GM23338 (cell line): ENCODE results near the gene UNKL. TPM values are rescaled to one million over a fixed set of nuclear protein-coding genes. Genes with fewer than 3 reads are reported as not detected.

Experiments used
- ATAC-seq: fragments of 200-7000 bp; cut with Tn5 transposase; 3 replicates; pipeline ENCODE4 v1.9.1; 2020
- DNase-seq: peaks from one replicate; pipeline ENCODE4 v3.0.0-alpha.2; 2015; ENCODE audit warnings: low spot score
- H2AFZ ChIP-seq: fragments of 200-600 bp; sonication (generic); 2 replicates; pipeline ENCODE4 v1.8.0; 2016; ENCODE audit warnings: antibody characterized with exemption, mild to moderate bottlenecking, moderate library complexity
- H3F3A ChIP-seq: fragments of 200-600 bp; sonication (generic); replicated peaks from 2 replicates; pipeline ENCODE4 v1.8.0; 2017; ENCODE audit warnings: antibody characterized with exemption, mixed run types, low read depth
- H3K27ac ChIP-seq: fragments of 200-600 bp; sonication (generic); 2 replicates; pipeline ENCODE4 v1.6.1; 2016; ENCODE audit warnings: low read depth
- H3K27me3 ChIP-seq: fragments of 200-600 bp; sonication (generic); 2 replicates; pipeline ENCODE4 v1.8.0; 2016; ENCODE audit warnings: mild to moderate bottlenecking, mixed run types, moderate library complexity; ENCODE audit not compliant: insufficient read depth
- H3K36me3 ChIP-seq: fragments of 200-600 bp; sonication (generic); 2 replicates; pipeline ENCODE4 v1.8.0; 2016; ENCODE audit warnings: mild to moderate bottlenecking; ENCODE audit not compliant: insufficient read depth
- H3K4me1 ChIP-seq: fragments of 200-600 bp; sonication (generic); 2 replicates; pipeline ENCODE4 v1.8.0; 2016; ENCODE audit warnings: mild to moderate bottlenecking, moderate library complexity; ENCODE audit not compliant: insufficient read depth
- H3K4me2 ChIP-seq: fragments of 200-600 bp; sonication (generic); 2 replicates; pipeline ENCODE4 v1.7.1; 2017; ENCODE audit warnings: mixed run types
- H3K4me3 ChIP-seq: fragments of 200-600 bp; sonication (generic); 2 replicates; pipeline ENCODE4 v1.6.1; 2016; ENCODE audit warnings: mixed run types
- H3K79me2 ChIP-seq: fragments of 200-600 bp; sonication (generic); replicated peaks from 2 replicates; pipeline ENCODE4 v1.8.0; 2017; ENCODE audit warnings: mild to moderate bottlenecking; ENCODE audit not compliant: insufficient read depth
- H3K9me2 ChIP-seq: fragments of 200-600 bp; sonication (generic); 2 replicates; pipeline ENCODE4 v1.8.0; 2017; ENCODE audit not compliant: insufficient read depth
- H4K20me1 ChIP-seq: fragments of 200-600 bp; sonication (generic); replicated peaks from 2 replicates; pipeline ENCODE4 v1.8.0; 2017; ENCODE audit warnings: mild to moderate bottlenecking; ENCODE audit not compliant: insufficient read depth
- H3K27ac Mint-ChIP-seq: 2 replicates; pipeline ENCODE4 v1.8.0; 2020; ENCODE audit warnings: inconsistent platforms, mild to moderate bottlenecking, moderate library complexity, mixed read lengths
- H3K27me3 Mint-ChIP-seq: 3 replicates; pipeline ENCODE4 v1.8.0; 2022; ENCODE audit warnings: low read depth, mild to moderate bottlenecking, moderate library complexity, mixed read lengths, inconsistent platforms; ENCODE audit not compliant: insufficient read depth, poor library complexity
- H3K36me3 Mint-ChIP-seq: 3 replicates; pipeline ENCODE4 v1.8.0; 2021; ENCODE audit warnings: low read depth, mild to moderate bottlenecking, inconsistent platforms, moderate library complexity, mixed read lengths
- H3K4me1 Mint-ChIP-seq: 3 replicates; pipeline ENCODE4 v1.8.0; 2020; ENCODE audit warnings: mild to moderate bottlenecking, inconsistent platforms, mixed read lengths
- H3K4me3 Mint-ChIP-seq: 3 replicates; pipeline ENCODE4 v1.8.0; 2021; ENCODE audit warnings: moderate library complexity, mild to moderate bottlenecking, inconsistent platforms, mixed read lengths
- H3K9me3 Mint-ChIP-seq: 3 replicates; pipeline ENCODE4 v1.8.0; 2020; ENCODE audit warnings: moderate library complexity, mild to moderate bottlenecking, inconsistent platforms, mixed read lengths
- CREB1 ChIP-seq: fragments of 250-450 bp; sonication (Bioruptor Pico); IDR thresholded peaks from 2 replicates; pipeline ENCODE4 v1.5.0; 2020; ENCODE audit warnings: low read depth, mild to moderate bottlenecking, moderate library complexity
- POLR2AphosphoS5 ChIP-seq: IDR thresholded peaks from 2 replicates; pipeline ENCODE4 v1.6.1; 2016; ENCODE audit warnings: antibody characterized with exemption, low read depth
- STAT1 ChIP-seq: IDR thresholded peaks from one replicate; pipeline ENCODE4 v1.6.1; 2016; ENCODE audit warnings: antibody characterized with exemption; ENCODE audit not compliant: unreplicated experiment
- ZNF114 ChIP-seq: fragments of 250-450 bp; sonication (Bioruptor Pico); IDR thresholded peaks from 2 replicates; pipeline ENCODE4 v1.5.0; 2020; ENCODE audit warnings: mild to moderate bottlenecking, moderate library complexity
- ZNF331 ChIP-seq: fragments of 250-450 bp; sonication (Bioruptor Pico); IDR thresholded peaks from 2 replicates; pipeline ENCODE4 v1.5.0; 2020; ENCODE audit warnings: low read depth, mild to moderate bottlenecking, moderate library complexity
- long read RNA-seq: library from polyadenylated mRNA; unstranded; transcript quantifications from one replicate; pipeline ENCODE4 v2.0.0, GENCODE V29; 2020; ENCODE audit not compliant: unreplicated experiment
- polyA plus RNA-seq: library from polyadenylated mRNA; unstranded; fragments of >200 nt; fragmentation: Nextera tagmentation; extraction: Ambion mirVana; gene quantifications from 2 replicates; pipeline ENCODE4 v1.2.1, GENCODE V29; 2016
- total RNA-seq: library from RNA; depleted of rRNA; stranded (reverse); fragments of >200 nt; shearing (Covaris generic); gene quantifications from 2 replicates; pipeline ENCODE4 v1.2.3, GENCODE V29; 2014; rRNA removed

Gene UNKL, protein sequence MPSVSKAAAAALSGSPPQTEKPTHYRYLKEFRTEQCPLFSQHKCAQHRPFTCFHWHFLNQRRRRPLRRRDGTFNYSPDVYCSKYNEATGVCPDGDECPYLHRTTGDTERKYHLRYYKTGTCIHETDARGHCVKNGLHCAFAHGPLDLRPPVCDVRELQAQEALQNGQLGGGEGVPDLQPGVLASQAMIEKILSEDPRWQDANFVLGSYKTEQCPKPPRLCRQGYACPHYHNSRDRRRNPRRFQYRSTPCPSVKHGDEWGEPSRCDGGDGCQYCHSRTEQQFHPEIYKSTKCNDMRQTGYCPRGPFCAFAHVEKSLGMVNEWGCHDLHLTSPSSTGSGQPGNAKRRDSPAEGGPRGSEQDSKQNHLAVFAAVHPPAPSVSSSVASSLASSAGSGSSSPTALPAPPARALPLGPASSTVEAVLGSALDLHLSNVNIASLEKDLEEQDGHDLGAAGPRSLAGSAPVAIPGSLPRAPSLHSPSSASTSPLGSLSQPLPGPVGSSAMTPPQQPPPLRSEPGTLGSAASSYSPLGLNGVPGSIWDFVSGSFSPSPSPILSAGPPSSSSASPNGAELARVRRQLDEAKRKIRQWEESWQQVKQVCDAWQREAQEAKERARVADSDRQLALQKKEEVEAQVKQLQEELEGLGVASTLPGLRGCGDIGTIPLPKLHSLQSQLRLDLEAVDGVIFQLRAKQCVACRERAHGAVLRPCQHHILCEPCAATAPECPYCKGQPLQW
- total RNA-seq (24.8 and 28.7 TPM in 2 replicates), polyA plus RNA-seq (10.8 and 16.7 TPM in 2 replicates)
- long read RNA-seq, partial matches to known transcripts: 0 of 3 reads
- long read RNA-seq, other reads (novel, unspliced or antisense): 3 of 3 reads

DNA sequence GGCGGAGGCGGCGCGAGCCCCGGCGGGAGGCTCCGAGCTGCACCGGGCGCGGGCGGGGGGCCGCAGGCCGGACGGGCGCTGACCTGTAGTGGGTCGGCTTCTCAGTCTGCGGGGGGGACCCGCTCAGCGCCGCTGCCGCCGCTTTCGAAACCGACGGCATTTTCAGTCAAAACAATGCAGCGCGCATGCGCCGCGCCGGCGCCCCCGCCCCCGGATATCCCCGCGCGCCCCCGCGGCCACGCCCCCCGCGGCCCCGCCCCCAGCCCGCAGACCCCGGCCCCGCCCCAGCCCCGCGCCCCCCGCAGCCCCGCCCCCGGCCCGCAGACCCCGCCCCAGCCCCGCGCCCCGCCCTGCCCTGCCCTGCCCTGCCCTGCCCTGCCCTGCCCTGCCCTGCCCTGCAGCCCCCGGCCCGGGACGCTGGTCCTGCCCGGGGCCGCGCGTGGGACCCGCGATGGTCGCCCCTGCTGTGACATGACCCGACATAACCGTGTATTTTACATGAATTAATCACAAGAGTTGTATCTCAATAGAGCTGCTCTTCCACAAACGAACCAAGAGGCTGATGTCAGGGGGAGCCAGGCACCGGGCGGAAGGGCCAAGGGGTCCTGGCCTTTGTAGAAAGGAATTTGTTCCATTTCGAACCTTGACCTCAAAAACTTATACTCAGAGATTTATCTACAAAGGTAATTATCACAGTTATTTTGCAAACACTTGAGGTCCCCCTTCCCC, at the start of gene UNKL:
Gene UNKL, minus strand, starts transcription at position 173 of the 729 bp plus-strand sequence. Its CDS starts 13 bp downstream, at position 160.
- peak within 1 kb of the TSS; percentile 81 for H3K4me3 Mint-ChIP-seq
- no peaks in the 10 kb centered on the region for H3K36me3 Mint-ChIP-seq
- Histone ChIP-seq H3K36me3 (no peaks in the 10 kb centered on the region), H3F3A (peaks cover 8% of the 10 kb centered on the region; the same call in 1 of the 2 replicates), H3K9me2 (no peaks in the 10 kb centered on the region), H3K27ac (peak within 1 kb of the TSS; percentile 63; the same call in 1 of the 2 replicates), H3K4me2 (peak within 1 kb of the TSS; percentile 81), H3K4me3 (peak within 1 kb of the TSS; percentile 91), H3K4me1 (peaks cover 4% of the 10 kb centered on the region; the same call in 1 of the 2 replicates), H2AFZ (0 out of 2 replicates have a peak within 1 kb of the TSS, but pooled peaks have one; percentile 76), H3K27me3 (no peaks in the 10 kb centered on the region), H3K79me2 (peaks cover 29% of the 10 kb centered on the region), H4K20me1 (peaks cover 5% of the 10 kb centered on the region)
- peaks cover 8% of the 10 kb centered on the region for H3K27me3 Mint-ChIP-seq
- TF ChIP-seq ZNF331: no peak
- TF ChIP-seq POLR2AphosphoS5: peak; percentile 40; the same call in 1 of the 2 replicates
- no peak for TF ChIP-seq CREB1 (CRISPR knock-in tag)
- no peak for TF ChIP-seq STAT1
- TF ChIP-seq ZNF114 (CRISPR knock-in tag): no peak
- peak; percentile 81 for DNase-seq
- ATAC-seq: peak; percentile 64
- no peaks in the 10 kb centered on the region for H3K4me1 Mint-ChIP-seq
- no peaks in the 10 kb centered on the region for H3K9me3 Mint-ChIP-seq
- H3K27ac Mint-ChIP-seq: peak within 1 kb of the TSS; percentile 72; the same call in 1 of the 2 replicates

DNA sequence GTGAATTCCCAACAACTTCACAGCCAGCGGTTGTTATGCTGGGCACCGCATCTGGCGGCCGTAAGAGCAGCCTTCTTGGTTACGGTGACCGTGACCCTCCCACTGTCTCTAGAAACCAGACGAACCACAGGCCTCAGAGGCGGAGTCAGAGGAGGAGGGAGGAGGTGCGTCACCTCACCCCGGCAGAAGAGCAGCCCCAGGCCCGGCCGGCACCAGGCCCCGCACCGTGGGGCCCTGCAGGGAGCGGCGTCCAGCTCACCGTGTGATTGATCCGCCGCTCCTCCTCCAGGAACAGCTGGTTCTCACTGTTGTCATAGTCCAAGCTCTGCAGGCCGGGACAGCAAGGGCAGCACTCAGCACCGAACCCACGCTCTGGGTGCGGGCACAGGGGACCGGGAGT, 46.6 kb upstream of the UNKL start:
- TF ChIP-seq STAT1: no peak
- DNase-seq: no peak
- no peaks in the 10 kb centered on the region for H3K4me1 ChIP-seq
- no peaks in the 10 kb centered on the region for H3K9me2 ChIP-seq
- H3K4me3 ChIP-seq: no peak overlapping the region
- H2AFZ ChIP-seq: no peak overlapping the region
- Mint-ChIP-seq H3K4me3 (no peak overlapping the region), H3K36me3 (peaks cover 8% of the 10 kb centered on the region), H3K9me3 (no peaks in the 10 kb centered on the region), H3K27ac (no peak overlapping the region), H3K27me3 (no peaks in the 10 kb centered on the region), H3K4me1 (no peaks in the 10 kb centered on the region; the same call in 2 of the 3 replicates)
- H3K27ac ChIP-seq: no peak overlapping the region
- no peak overlapping the region for H3K4me2 ChIP-seq
- no peaks in the 10 kb centered on the region; the same call in 1 of the 2 replicates for H3K79me2 ChIP-seq
- peaks cover 4% of the 10 kb centered on the region for H4K20me1 ChIP-seq
- no peaks in the 10 kb centered on the region for H3K36me3 ChIP-seq
- no peaks in the 10 kb centered on the region for H3K27me3 ChIP-seq
- no peak for ATAC-seq
- no peaks in the 10 kb centered on the region for H3F3A ChIP-seq

DNA sequence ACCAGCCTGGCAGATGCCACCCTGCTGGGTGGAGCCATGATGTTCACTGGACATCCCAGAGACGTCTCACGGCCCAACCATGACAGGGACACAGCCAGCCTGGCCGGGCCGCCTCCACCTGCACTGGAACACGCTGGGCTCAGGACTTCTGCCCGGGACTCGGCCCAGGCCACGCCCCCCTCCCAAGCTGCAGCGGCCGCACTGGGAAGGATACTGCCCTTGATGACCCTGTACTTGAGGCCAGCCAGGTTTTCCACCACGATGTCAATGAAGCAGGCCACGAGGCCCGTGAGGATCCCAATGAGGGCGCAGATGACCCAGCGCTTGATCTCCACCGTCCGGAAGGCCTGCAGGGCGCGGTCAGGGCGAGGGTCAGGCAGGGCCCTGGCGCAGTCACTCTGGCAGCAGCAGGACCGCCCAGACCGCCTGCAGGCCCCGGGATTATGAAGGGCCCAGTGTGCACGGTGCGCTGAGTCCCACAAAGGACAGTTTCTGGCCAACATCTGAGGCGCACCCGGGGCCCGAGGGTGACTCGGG, 46.2 kb upstream of the UNKL start:
- Mint-ChIP-seq H3K4me1 (no peaks in the 10 kb centered on the region; the same call in 2 of the 3 replicates), H3K9me3 (no peaks in the 10 kb centered on the region)
- ATAC-seq: no peak
- TF ChIP-seq CREB1 (CRISPR knock-in tag): no peak

More for the DNA sequence above, 46.2 kb upstream of the UNKL start:
- Histone ChIP-seq H3K36me3 (no peaks in the 10 kb centered on the region), H4K20me1 (peaks cover 4% of the 10 kb centered on the region), H3K27me3 (no peaks in the 10 kb centered on the region), H3K79me2 (no peaks in the 10 kb centered on the region; the same call in 1 of the 2 replicates), H3K4me1 (no peaks in the 10 kb centered on the region), H3F3A (no peaks in the 10 kb centered on the region), H3K9me2 (no peaks in the 10 kb centered on the region), H2AFZ (no peak overlapping the region), H3K4me2 (no peak overlapping the region), H3K27ac (no peak overlapping the region), H3K4me3 (no peak overlapping the region)
- Mint-ChIP-seq H3K4me3 (no peak overlapping the region), H3K27me3 (no peaks in the 10 kb centered on the region), H3K27ac (no peak overlapping the region), H3K36me3 (peaks cover 8% of the 10 kb centered on the region)
- DNase-seq: no peak
